Endothelial cell of umbilical vein (primary cell): ENCODE results near the gene SNCG. TPM values are rescaled to one million over a fixed set of nuclear protein-coding genes. Genes with fewer than 3 reads are reported as not detected.

ENCODE experiments used
- BruUV-seq: library from RNA; stranded (reverse); fragments of 400-500 nt; replicated peaks from 2 replicates; lab custom pipeline; 2021; lab: Mats Ljungman, UMichigan
- CTCF ChIA-PET: fragments of 300-600, 350-600 bp; sonication (Branson Sonifier 250); formaldehyde crosslinking; loops from one replicate; lab custom pipeline; 2021; ENCODE audit warnings: antibody characterized with exemption, inconsistent platforms; lab: Charles Lee
- POLR2A ChIA-PET: fragments of 300-600, 350-600 bp; sonication (Branson Sonifier 250); formaldehyde crosslinking; loops from one replicate; lab custom pipeline; 2021; ENCODE audit warnings: antibody characterized with exemption, inconsistent platforms; lab: Charles Lee
- DNase-seq: peaks from one replicate; pipeline ENCODE4 v3.0.0-alpha.2; 2011; ENCODE audit warnings: low read depth, low spot score
- FAIRE-seq: peaks from 2 replicates; lab custom pipeline; 2011; peaks lifted over from hg19 to GRCh38; lab: Jason Lieb, UNC
- H2AFZ ChIP-seq: 2 replicates; pipeline ENCODE4 v1.6.0; 2012; ENCODE audit warnings: low read depth, low read length, control low read depth, inconsistent platforms
- H3K27ac ChIP-seq: 2 replicates; pipeline ENCODE4 v1.5.1; 2011; ENCODE audit warnings: low read depth, mild to moderate bottlenecking, control low read depth, low read length, moderate library complexity; ENCODE audit not compliant: insufficient read depth
- H3K27me3 ChIP-seq, 2 experiments: 2 replicates each; pipeline versions ENCODE4 v1.6.0 to v1.6.1; 2011; ENCODE audit warnings: low read length in 2 of 2, mixed read lengths in 1 of 2; ENCODE audit not compliant: control insufficient read depth in 2 of 2, insufficient read depth in 2 of 2
- H3K36me3 ChIP-seq, 2 experiments: 2 replicates in 1 of 2; 3 replicates in 1 of 2; pipeline ENCODE4 v1.5.1; 2011; ENCODE audit warnings: low read length in 2 of 2, mild to moderate bottlenecking in 1 of 2, moderate library complexity in 1 of 2; ENCODE audit not compliant: control insufficient read depth in 2 of 2, insufficient read depth in 2 of 2; ENCODE audit errors: extremely low read depth in 1 of 2
- H3K4me1 ChIP-seq: 3 replicates; pipeline ENCODE4 v1.5.1; 2011; ENCODE audit warnings: mild to moderate bottlenecking, low read length; ENCODE audit not compliant: control insufficient read depth, insufficient read depth; ENCODE audit errors: extremely low read depth
- H3K4me2 ChIP-seq: 2 replicates; pipeline ENCODE4 v1.6.1; 2011; ENCODE audit warnings: low read length, control low read depth, mixed read lengths; ENCODE audit not compliant: insufficient read depth
- H3K4me3 ChIP-seq, 3 experiments: fragments of 200-600 bp in 1 of 3; sonication (generic), shearing (Covaris generic) in 1 of 3; replicated peaks in 1 of 3; 2 replicates each; pipeline ENCODE4 v1.5.1; 2011 to 2016; ENCODE audit warnings: control low read depth in 3 of 3, low read length in 3 of 3, mild to moderate bottlenecking in 2 of 3, inconsistent platforms in 1 of 3, low read depth in 1 of 3, moderate library complexity in 1 of 3; ENCODE audit not compliant: insufficient read depth in 1 of 3
- H3K79me2 ChIP-seq: 2 replicates; pipeline ENCODE4 v1.6.0; 2012; ENCODE audit warnings: low read length, inconsistent platforms; ENCODE audit not compliant: control insufficient read depth, insufficient read depth
- H3K9ac ChIP-seq: replicated peaks from 2 replicates; pipeline ENCODE3; 2011; ENCODE audit warnings: low read length, control low read depth; ENCODE audit not compliant: insufficient read depth; ENCODE audit errors: extremely low read depth
- H3K9me1 ChIP-seq: replicated peaks from 3 replicates; pipeline ENCODE4 v1.6.0; 2011; ENCODE audit warnings: mild to moderate bottlenecking, low read length; ENCODE audit not compliant: control insufficient read depth, insufficient read depth; ENCODE audit errors: extremely low read depth
- H3K9me3 ChIP-seq: replicated peaks from 2 replicates; pipeline ENCODE4 v1.5.1; 2012; ENCODE audit warnings: low read length, inconsistent platforms; ENCODE audit not compliant: control insufficient read depth, insufficient read depth
- H4K20me1 ChIP-seq: replicated peaks from 2 replicates; pipeline ENCODE3; 2011; ENCODE audit warnings: mild to moderate bottlenecking, low read length; ENCODE audit not compliant: control insufficient read depth, insufficient read depth; ENCODE audit errors: extremely low read depth
- FOS ChIP-seq: IDR thresholded peaks from 2 replicates; pipeline ENCODE4 v1.6.1; 2011; ENCODE audit warnings: mild to moderate bottlenecking, low read length, moderate library complexity, borderline replicate concordance; ENCODE audit not compliant: insufficient read depth
- GATA2 ChIP-seq: IDR thresholded peaks from 2 replicates; pipeline ENCODE4 v1.7.0; 2011; ENCODE audit warnings: low read depth, mild to moderate bottlenecking, moderate library complexity, mixed read lengths, low read length; ENCODE audit not compliant: insufficient read length, insufficient read depth
- MYC ChIP-seq: IDR thresholded peaks from one replicate; pipeline ENCODE4 v1.6.1; 2011; ENCODE audit warnings: mild to moderate bottlenecking, low read depth, low read length
- POLR2AphosphoS5 ChIP-seq: IDR thresholded peaks from 2 replicates; pipeline ENCODE4 v1.6.1; 2012; ENCODE audit warnings: low read depth, mild to moderate bottlenecking, control low read depth, low read length, moderate library complexity; ENCODE audit not compliant: insufficient read depth
- dilution Hi-C: fragments of 300-500 bp; cut with MboI; formaldehyde crosslinking; loops from one replicate; pipeline ENCODE4 v1.15.0; 2019; ENCODE audit warnings: low sequenced_read_pairs; ENCODE audit not compliant: extremely low pct_ligation_motif_present
- intact Hi-C: fragments of 100-400 bp; cut with micrococcal nuclease; formaldehyde crosslinking; loops from one replicate; pipeline ENCODE4 v1.10.0; 2022
- polyA plus RNA-seq, 4 experiments: library from polyadenylated mRNA; depleted of rRNA in 3 of 4; stranded (reverse) in 3 of 4; unstranded in 1 of 4; fragments of >200 nt; gene quantifications; 2 replicates each; pipeline versions ENCODE4 v1.2.1 to v1.2.3, GENCODE V29; 2011 to 2012; ENCODE audit warnings: missing spikeins in 1 of 4
- total RNA-seq: library from RNA; stranded (reverse); gene quantifications from 2 replicates; pipeline ENCODE4 v1.2.3, GENCODE V29; 2021

The SNCG gene
- total and polyA plus RNA-seq, 2 donors (not counting 3 experiments of a cell fraction or from before 2014, with no cell fraction given), result 31.4 to 60.8 TPM

DNA sequence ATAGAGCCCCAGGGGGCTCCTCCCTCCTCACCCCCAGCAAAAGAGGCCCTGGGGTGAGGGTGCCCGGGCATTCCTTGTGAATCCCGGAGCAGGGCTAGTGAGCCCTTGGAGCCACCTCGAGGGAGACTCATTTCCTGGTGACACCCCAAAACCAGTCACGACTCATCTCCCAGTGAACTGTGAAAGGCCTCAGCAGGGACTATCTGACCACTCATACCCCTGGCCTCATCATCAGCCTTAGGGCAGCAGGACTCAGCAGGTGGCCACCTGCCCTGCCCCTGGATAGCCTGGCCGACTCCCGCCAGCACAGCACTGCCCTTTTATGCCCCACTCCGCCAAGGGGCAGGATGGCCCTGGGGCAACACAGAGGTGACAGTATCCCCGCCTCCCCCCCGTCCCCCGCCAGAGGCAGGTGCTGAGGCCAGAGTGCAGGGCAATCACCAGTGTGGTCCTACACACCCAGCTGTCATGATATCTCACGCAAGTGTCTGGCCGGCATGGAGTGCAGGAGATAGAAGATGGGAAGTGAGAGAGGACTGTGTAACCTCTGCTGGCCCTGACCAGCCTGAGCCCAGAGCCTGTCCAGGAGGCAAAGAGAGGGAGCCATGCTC is 3.2 kb downstream of the SNCG start:
- no peaks in the 10 kb centered on the region for H3K9me1 ChIP-seq
- peaks cover 42% of the 10 kb centered on the region for H3K4me1 ChIP-seq
- H3K4me3 ChIP-seq, result no peak overlapping the region
- no peak overlapping the region for H2AFZ ChIP-seq
- no peak for TF ChIP-seq FOS
- no peak for TF ChIP-seq MYC
- TF ChIP-seq POLR2AphosphoS5, result no peak
- no TSS peak for BruUV-seq
- no peaks in the 10 kb centered on the region for H3K36me3 ChIP-seq
- no peak overlapping the region for H3K9ac ChIP-seq
- no peak for FAIRE-seq
- ChIA-PET CTCF (interaction anchor here (1.7 to 8.7 kb wide), 3 partner anchors 8 to 20 kb away, joined by 23 to 325 read pairs (median 189); no protein-coding TSS in a partner anchor), POLR2A (interaction anchor here (1.0 kb wide), 1 partner anchor 8 kb away, joined by 3 read pairs; no protein-coding TSS in a partner anchor)
- peaks cover 15% of the 10 kb centered on the region for H3K79me2 ChIP-seq
- intact Hi-C loops (no loop called here), dilution Hi-C loops (no loop called here)
- no peaks in the 10 kb centered on the region for H4K20me1 ChIP-seq
- DNase-seq, result no peak
- H3K4me2 ChIP-seq, result no peak overlapping the region
- H3K27ac ChIP-seq, result no peak overlapping the region
- no peaks in the 10 kb centered on the region for H3K9me3 ChIP-seq
- no peaks in the 10 kb centered on the region for H3K27me3 ChIP-seq

GRCh38 chr10:86962136-86962980 is 4.0 kb downstream of the SNCG start:
- H3K4me2 ChIP-seq, result no peak overlapping the region
- DNase-seq (no peak), FAIRE-seq (no peak)
- no peak for TF ChIP-seq GATA2
- no peaks in the 10 kb centered on the region for H4K20me1 ChIP-seq
- H3K27me3 ChIP-seq, result no peaks in the 10 kb centered on the region
- no peaks in the 10 kb centered on the region for H3K36me3 ChIP-seq
- H3K9me1 ChIP-seq, result no peaks in the 10 kb centered on the region
- BruUV-seq, result no TSS peak
- no peak overlapping the region for H3K9ac ChIP-seq
- no peak overlapping the region for H3K4me3 ChIP-seq
- CTCF ChIA-PET, result interaction anchor here (8.5 kb wide), 1 partner anchor 20 kb away, joined by 189 read pairs; no protein-coding TSS in a partner anchor
- dilution Hi-C loops, result no loop called here
- no peaks in the 10 kb centered on the region for H3K9me3 ChIP-seq
- intact Hi-C loops, result no loop called here
- H2AFZ ChIP-seq, result no peak overlapping the region
- peaks cover 7% of the 10 kb centered on the region for H3K79me2 ChIP-seq
- peaks cover 43% of the 10 kb centered on the region for H3K4me1 ChIP-seq
- POLR2A ChIA-PET, result no interaction called here
- no peak overlapping the region for H3K27ac ChIP-seq
